ENCODE measurements around the gene GDPD5.

GRCh38 chr11:75553889-75554257, 28.1 kb upstream of the GDPD5 start:
- TF ChIP-seq CTCF (IDR thresholded peaks at IDR 0.05; ENCODE audit: extremely low read depth in 1 of 2, insufficient read depth in 1 of 2, low read depth in 1 of 2, low read length in 2 of 2) (no peak), EZH2 (IDR thresholded peaks at IDR 0.05; ENCODE audit: borderline replicate concordance, low read depth, low read length, severe bottlenecking) (no peak), POLR2AphosphoS5 (IDR thresholded peaks at IDR 0.05; ENCODE audit: insufficient read depth, low read depth, low read length) (no peak), GATA2 (IDR thresholded peaks at IDR 0.05; ENCODE audit: insufficient read depth, insufficient read length, low read depth, low read length) (no peak)

All from endothelial cell of umbilical vein (primary cell).